T47D (cell line): ENCODE results near the gene RPA3.
"Not testable (repeated sequence)": the region's sequence is repeated elsewhere in the genome, so short reads cannot be mapped to it uniquely, and the experiment has no call there.

Source experiments
- DNase-seq, 2 experiments: peaks; one replicate each; pipeline versions ENCODE4 v3.0.0 to v3.0.0-alpha.2; 2011 to 2012; ENCODE audit warnings: low read depth in 1 of 2, low spot score in 1 of 2
- JUND ChIP-seq: IDR thresholded peaks from 2 replicates; pipeline ENCODE4 v1.6.1; 2012; ENCODE audit warnings: low read depth
- in situ Hi-C: cut with HindIII; loops from 2 replicates; pipeline ENCODE4 v1.10.0; 2016; ENCODE audit warnings: low sequenced_read_pairs, low pct_unique_long_range_greater_than_20kb

The RPA3 gene

DNA sequence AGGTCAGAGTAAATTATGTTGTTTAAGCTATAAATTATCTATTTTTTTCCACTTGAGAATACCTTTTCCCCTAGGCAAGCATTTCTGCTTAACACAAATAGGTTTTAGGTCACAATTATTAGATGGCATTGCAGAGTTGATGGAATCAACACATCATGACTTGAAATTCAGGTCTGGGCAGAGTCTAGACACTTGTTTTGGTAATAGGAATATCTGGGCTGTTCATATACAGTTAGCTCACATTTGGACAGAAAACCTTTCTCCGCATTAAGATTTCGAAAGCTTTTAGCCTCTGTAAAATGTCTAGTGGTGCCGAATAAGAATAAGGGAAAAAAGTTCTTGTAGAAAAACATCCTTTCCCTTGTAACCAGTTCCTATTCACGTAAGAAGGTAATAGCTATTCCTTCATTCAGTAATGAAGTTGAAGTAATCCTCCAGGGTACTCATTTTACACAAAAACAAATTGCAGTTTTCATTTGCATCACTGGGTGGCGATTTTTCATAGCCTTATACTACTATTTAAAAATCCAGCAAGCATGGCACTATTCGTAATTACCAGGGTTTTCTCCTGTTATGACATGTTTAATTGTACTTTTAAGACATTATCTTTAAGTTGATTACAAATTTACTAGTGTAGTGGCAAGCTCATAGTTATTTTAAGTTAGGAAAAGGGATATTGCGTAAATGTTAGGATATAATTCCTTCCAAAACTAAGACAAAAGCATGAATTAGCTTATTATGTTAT lies 37.0 kb downstream of the RPA3 start:
- in situ Hi-C loops = no loop called here
- no peak for TF ChIP-seq JUND

DNA sequence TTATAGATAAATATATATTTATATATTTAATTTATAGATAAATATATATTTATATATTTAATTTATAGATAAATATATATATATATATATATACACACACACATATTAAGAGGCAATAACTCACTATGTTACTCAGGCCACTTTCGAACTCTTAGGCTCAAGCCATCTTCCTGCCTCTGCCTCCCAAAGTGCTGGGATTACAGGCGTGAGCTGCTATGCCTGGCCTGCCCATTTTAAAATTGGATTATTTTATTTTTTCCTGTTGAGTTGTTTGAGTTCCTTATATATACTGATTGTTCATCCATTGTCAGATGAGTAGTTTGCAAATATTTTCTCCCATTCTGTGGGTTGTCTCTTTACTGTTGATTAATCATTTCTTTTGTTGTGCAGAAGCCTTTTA lies 38.8 kb downstream of the RPA3 start:
- in situ Hi-C loops, DNase-seq: not testable (repeated sequence)

More for the DNA sequence above, 37.0 kb downstream of the RPA3 start:
- DNase-seq = peak; percentile 13 to 88

DNA sequence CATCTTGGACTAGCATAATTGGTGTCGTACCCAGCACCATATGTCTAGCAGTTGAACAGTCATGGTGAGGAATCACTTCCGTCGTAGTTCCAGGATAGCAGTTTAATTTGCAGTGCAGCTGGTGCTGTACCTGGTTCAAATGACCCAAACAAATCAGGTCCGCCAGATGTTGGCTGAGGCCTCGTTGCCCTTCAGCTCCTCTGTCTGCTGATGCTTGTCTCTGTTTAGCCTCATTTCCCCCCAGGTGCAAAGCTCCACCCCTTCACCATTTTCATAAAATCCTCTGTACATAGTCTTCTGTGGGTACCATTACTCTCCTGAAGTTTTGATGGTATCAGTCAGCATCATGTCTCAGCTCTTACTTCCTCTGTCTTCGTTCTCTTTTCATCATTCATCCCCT lies 42.7 kb downstream of the RPA3 start:
- in situ Hi-C loops = no loop called here
- TF ChIP-seq JUND = no peak
- no peak for DNase-seq

DNA sequence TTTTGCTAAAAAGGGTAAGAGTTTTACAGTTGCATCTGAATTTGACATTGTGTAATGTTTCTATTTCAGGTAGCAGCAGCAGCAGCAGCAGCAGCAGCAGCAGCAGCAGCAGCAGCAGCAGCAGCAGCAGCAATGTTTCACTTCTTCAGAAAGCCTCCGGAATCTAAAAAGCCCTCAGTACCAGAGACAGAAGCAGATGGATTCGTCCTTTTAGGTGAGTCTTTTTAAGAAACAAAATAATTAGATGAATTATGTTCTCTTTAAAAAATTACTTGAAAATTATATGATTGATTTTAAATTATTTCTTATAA lies 45.2 kb downstream of the RPA3 start:
- no peak for DNase-seq
- in situ Hi-C loops = no loop called here
- TF ChIP-seq JUND = no peak

DNA sequence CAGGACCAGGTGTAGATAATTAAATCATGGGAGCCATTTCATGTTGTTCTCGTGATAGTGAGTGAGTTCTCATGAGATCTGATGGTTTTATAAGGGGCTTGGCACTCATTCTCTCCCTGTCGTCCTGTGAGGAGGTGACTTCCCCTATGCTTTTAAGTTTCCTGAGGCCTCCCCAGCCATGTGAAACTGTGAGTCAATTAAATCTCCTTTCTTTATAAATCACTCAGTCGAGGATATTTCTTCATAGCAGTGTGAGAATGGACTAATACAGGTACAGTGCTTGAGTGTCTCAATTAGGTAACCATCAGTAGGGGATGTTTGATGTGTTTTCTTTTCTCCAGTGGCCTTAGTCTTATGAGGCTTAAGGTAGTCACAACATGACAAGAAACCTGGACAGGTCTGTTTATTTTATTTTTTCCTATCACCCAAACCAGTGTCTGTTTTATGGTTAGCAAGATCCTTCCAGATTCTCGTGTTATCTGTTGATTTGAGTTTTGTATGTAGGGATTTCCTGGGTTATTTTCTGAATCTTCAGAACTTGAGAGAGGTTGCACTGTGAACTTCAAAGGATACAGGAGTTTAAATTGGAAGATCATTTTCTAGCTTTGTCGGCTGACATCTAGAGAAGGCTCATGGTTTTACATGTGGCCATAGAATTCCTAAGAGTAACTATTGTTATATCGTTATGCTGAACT lies 45.7 kb downstream of the RPA3 start:
- in situ Hi-C loops = no loop called here
- no peak for TF ChIP-seq JUND
- no peak for DNase-seq

DNA sequence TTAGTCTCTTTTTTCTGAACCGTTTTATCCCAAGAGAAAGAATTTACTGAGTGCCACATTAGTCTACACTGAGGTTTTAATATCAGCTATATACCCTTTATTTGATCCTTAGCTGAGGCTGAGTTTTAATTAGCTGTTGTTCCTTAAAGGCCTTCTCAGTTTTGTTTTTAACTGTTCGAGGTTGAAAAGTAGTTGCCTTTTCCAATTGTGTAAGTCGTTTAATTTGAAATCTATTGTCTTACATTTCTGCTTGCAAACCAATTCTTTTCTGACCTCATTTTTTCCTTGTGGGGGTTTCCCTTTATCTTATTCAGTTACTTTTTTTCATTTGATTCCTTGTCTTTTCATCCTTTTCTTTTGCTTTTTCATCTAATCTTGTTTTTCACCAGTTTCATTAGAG lies 47.0 kb downstream of the RPA3 start:
- in situ Hi-C loops = no loop called here
- DNase-seq = no peak

DNA sequence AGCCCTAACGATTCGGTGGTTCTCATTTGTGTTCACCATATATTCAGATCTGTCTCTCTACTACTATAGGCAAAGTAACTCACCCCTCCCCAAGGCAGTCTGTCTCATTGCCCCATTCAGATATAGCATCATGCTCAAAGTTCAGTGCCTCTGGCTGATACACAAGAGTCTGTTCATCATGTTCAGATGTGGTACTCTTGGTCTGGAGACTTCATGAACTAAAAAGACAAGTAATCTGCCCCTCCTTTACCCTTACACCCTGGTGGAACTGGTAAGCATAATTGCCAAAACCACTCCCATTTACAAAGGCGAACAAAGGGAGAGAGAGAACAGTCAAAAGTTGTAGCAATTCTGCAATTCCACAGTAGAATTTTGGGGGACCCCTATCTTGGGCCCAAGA lies 47.9 kb downstream of the RPA3 start:
- in situ Hi-C loops = no loop called here

More for the DNA sequence above, 47.0 kb downstream of the RPA3 start:
- TF ChIP-seq JUND = no peak

DNA sequence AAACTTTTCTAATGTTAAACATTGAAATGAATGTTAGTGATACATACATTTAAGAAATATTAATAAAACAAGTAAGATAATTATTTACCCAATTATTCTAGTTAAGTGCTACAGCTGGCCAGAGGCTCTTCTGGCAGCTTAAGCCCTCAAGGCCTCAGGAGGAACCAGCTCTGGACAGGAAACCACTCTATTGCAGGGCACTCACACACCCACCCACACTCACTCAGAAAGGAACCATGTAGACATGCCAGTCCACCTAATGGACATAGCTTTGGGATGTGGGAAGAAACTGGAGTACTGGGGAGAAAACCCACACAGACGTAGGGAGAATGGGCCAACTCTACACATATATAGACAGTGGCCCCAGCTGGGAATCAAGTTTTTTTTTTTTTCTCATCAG lies 49.7 kb downstream of the RPA3 start:
- in situ Hi-C loops = no loop called here
- TF ChIP-seq JUND = no peak
- DNase-seq = no peak

More for the DNA sequence above, 47.9 kb downstream of the RPA3 start:
- no peak for DNase-seq
- no peak for TF ChIP-seq JUND

DNA sequence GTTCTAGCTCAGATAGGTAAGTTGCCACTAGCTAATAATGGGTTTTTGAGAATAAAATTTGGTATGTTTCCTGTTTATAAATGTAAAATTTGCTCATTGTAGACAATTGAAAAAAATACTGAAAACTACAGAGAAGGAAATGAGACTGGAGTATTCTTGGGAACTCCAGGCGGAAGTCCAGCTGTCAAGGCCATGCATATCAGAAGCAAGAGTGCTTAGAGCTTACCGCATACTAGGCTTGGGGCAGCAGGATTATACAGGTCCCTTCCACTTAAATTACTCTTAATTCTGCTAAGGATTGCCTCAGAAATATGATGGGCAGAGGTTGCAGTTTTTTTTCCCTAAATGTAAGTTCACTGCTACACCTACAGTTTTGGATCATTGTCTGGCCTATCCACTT lies 51.2 kb downstream of the RPA3 start:
- DNase-seq = no peak
- TF ChIP-seq JUND = no peak
- in situ Hi-C loops = no loop called here

DNA sequence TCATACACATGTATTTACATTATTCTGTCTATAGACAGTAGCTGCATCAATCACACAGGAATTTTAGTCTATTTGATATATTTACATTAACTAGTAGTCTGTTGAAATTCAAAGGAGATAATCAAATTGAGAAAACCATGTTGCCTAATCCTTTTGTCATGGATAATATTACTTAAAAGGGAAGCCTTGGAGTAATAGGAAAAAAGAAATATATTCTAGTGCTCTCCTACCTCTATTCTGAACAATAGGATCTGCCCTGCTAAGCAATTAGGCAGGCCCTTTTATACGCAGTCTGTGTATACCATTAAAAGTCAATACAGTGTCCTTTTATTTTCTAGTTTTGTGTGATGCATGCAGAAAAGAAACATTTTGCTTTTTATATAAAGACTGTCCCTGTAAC lies 53.4 kb downstream of the RPA3 start:
- DNase-seq = no peak
- in situ Hi-C loops = no loop called here
- no peak for TF ChIP-seq JUND

DNA sequence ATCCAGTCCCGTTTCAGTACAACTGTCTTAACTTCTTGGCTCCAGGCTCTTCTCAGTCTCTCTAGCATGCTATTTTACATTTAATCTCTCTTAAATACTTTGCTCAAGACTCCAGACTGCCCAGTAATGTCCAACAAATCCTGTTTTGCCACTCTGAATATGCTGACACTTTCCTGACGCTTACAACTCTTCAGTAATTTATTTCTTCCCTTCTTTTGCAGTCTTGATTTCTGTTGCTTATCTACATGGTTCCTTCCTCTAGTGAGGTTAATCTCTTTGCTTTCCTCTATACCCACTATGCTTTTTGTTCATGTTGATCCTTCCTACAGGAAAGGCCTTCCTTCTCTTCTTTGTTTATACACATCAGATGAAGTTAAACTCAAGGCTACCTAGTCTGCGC lies 54.1 kb downstream of the RPA3 start:
- no peak for TF ChIP-seq JUND
- DNase-seq = peak in 1 of 2 experiments; percentile 16
- in situ Hi-C loops = no loop called here

DNA sequence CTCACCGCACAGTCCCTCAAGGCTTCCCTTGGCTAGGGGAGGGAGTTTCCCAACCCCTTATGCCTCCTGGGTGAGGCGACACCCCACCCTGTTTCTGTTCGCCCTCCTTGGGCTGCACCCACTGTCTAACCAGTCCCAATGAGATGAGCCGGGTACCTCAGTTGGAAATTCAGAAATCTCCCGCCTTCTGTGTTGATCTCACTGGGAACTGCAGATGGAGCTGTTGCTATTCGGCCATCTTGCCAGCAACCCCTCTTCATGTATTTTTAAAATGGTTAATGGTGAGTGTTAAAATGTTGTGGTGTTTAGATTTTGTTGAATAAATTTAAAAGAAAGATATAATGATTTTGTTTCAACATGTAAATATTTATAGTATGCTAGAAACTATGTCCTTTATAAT lies 55.9 kb downstream of the RPA3 start:
- TF ChIP-seq JUND = no peak
- DNase-seq = peak in 1 of 2 experiments; percentile 25
- in situ Hi-C loops = no loop called here

DNA sequence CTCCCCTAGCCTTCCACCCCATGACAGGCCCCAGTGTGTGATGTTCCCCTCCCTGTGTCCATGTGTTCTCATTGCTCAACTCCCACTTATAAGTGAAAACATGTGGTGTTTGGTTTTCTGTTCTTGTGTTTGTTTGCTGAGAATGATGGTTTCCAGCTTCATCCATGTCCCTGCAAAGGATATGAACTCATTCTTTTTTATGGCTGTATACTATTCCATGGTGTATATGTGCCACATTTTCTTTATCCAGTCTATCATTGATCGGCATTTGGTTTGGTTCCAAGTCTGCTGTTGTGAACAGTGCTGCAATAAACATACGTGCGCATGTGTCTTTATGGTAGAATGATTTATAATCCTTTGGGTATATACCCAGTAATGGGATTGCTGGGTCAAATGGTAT lies 61.9 kb downstream of the RPA3 start:
- DNase-seq, in situ Hi-C loops: not testable (repeated sequence)
